ENCODE results near the gene AMMECR1.
"Not testable (repeated sequence)": the region's sequence is repeated elsewhere in the genome, so short reads cannot be mapped to it uniquely, and the experiment has no call there.

- not testable (repeated sequence) for TF ChIP-seq POLR2A, CTCF (IDR thresholded peaks at IDR 0.05)
Measured at GRCh38 chrX:110154328-110154727, 163.6 kb downstream of the AMMECR1 start.

All from tibial nerve (tissue), 3 donors.